ENCODE results near the gene NUSAP1.

- TF ChIP-seq, protein P1, sequence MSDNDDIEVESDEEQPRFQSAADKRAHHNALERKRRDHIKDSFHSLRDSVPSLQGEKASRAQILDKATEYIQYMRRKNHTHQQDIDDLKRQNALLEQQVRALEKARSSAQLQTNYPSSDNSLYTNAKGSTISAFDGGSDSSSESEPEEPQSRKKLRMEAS (IDR thresholded peaks at IDR 0.05): no peak
- TF ChIP-seq POLR2A (IDR thresholded peaks at IDR 0.05; ENCODE audit: low read length): no peak
- TF ChIP-seq, protein P2, sequence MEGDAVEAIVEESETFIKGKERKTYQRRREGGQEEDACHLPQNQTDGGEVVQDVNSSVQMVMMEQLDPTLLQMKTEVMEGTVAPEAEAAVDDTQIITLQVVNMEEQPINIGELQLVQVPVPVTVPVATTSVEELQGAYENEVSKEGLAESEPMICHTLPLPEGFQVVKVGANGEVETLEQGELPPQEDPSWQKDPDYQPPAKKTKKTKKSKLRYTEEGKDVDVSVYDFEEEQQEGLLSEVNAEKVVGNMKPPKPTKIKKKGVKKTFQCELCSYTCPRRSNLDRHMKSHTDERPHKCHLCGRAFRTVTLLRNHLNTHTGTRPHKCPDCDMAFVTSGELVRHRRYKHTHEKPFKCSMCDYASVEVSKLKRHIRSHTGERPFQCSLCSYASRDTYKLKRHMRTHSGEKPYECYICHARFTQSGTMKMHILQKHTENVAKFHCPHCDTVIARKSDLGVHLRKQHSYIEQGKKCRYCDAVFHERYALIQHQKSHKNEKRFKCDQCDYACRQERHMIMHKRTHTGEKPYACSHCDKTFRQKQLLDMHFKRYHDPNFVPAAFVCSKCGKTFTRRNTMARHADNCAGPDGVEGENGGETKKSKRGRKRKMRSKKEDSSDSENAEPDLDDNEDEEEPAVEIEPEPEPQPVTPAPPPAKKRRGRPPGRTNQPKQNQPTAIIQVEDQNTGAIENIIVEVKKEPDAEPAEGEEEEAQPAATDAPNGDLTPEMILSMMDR (IDR thresholded peaks at IDR 0.05): no peak
- TF ChIP-seq RFX5 (IDR thresholded peaks at IDR 0.05): no peak
- no peak for TF ChIP-seq FOSL2 (IDR thresholded peaks at IDR 0.05)
- no peak for TF ChIP-seq FOSL2 (CRISPR knock-in tag; IDR thresholded peaks at IDR 0.05)
- no peak for TF ChIP-seq PHF8 (IDR thresholded peaks at IDR 0.05; ENCODE audit: borderline replicate concordance, low read depth)
- no peak for TF ChIP-seq MAZ (IDR thresholded peaks at IDR 0.05; ENCODE audit: borderline replicate concordance, low read depth, low read length)
- TF ChIP-seq, protein P3, sequence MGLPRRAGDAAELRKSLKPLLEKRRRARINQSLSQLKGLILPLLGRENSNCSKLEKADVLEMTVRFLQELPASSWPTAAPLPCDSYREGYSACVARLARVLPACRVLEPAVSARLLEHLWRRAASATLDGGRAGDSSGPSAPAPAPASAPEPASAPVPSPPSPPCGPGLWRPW (IDR thresholded peaks at IDR 0.05): no peak
- TF ChIP-seq CEBPB (IDR thresholded peaks at IDR 0.05): no peak
Measured at GRCh38 chr15:41408234-41408641, 75.6 kb downstream of the NUSAP1 start.
